ENCODE data around the gene MARCKS.

The MARCKS gene

DNA sequence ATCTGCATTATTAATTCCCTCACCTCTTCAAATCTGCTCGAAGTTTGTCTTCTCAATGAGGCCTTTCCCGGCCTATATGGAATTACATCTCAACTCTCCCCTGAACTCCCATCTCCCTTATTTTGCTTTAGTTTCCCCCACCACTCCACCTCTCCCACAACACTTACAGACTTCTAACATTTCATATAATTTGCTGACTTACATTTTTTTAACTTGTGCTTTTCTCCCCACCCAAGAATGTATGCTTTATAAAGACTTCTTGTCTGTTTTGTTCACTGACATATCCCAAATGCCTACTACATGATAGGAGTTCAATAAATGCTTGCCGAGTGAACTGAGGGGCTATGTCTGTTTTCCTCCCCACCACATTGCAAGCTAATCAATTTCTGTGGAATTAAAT is 3.9 kb upstream of the MARCKS start:
- DNase-seq (ENCODE audit: low spot score): no peak

DNA sequence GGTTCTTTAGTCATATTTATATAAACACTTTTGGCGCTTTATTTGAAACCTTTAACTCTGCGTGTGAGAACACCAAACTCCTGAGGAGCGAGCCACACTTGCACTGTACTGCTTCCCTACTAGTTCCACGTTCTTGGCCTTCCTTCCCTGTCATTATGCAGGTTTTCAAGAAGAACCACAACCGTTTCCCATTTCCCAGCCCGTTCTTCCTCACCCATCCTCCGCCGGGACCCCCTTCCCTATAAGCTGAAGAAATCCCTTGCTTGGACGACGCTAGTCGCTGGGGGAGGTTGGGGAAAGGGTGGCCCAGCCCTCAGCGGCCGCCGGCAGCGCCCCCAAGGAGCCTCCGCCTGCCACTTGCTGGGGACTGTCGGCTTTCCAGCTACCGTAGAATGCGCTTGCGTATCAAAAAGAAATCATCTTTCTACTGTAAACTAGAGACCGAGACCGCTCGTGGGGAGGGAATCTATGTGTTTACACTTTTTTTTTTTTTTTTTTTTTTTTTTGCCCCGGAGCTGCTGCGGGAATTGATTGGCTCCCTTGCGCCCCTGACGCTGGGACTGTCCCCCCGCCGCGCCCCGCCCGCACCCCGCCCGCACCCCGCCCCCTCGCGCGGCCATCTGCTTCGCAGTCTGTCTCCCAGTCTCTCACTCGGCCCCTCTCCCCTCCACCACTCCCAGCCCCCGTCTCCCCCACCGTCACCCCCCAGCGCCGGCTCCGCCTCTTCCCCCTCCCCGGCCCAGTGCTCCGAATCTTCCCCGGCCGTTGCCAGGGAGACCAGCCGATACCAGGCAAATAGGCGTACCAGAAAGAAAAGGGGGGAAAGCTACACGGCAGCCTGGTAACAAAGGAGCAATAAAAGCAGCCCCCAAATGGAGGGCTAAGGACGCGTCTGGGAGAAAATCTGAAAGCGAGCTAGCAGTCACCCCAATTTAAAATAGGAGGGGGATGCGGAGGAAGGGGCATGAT is 2.3 kb upstream of the MARCKS start:
- peak; percentile 45 for DNase-seq (ENCODE audit: low spot score)

DNA sequence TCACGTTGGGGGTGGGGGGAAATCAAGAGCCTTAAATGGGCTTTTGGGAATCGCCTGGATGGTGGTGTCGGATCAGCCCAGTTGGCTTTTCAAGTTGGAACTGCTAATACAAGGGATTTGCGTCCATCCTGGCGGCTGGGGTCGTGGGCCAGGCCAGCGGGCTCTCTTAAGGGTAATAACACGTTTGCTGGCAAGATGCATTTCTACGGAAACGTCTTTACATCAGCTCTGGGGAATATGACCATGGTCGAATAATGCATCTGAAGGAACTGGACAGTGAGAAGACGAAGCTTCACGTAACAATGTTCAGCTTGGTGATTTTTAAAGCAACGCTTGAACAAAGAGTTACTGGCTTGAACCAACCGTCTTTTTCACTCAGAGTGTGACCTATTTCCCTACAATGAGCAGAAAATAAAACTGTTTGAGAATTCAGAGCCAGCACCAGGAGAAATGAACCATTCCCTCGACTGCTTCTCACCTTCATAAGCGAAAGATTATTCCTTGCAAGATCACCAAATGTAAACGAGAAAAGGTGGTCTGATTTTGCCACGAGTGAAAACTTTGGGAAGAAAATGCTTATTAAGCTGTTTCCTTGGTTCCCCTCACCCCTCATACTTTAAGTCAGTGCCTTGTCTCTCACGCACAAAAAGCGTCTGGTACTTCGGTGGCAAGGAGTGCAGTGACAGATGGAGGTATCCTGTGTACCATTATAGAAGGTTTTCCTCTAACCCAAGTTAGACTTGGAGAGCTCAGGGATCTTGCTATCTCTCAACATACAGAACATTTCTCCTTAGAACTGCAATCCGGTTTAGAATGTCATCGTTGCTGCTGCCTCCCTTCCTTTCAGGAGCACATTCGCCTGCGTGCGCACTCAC is 1.4 kb upstream of the MARCKS start:
- peak; percentile 11 for DNase-seq (ENCODE audit: low spot score)

DNA sequence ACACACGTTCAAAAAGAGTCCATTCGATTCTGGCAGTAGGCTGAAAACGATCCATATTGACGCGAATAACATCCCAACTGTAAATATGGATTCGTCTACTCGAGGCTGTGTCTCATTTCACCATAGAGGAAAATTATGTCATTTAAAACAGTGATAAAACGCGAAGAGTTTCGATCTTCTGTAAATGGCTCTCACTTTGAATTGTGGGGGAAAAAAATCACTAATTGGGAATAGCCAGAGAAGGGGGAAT is 845 bp upstream of the MARCKS start:
- no peak for DNase-seq (ENCODE audit: low spot score)

DNA sequence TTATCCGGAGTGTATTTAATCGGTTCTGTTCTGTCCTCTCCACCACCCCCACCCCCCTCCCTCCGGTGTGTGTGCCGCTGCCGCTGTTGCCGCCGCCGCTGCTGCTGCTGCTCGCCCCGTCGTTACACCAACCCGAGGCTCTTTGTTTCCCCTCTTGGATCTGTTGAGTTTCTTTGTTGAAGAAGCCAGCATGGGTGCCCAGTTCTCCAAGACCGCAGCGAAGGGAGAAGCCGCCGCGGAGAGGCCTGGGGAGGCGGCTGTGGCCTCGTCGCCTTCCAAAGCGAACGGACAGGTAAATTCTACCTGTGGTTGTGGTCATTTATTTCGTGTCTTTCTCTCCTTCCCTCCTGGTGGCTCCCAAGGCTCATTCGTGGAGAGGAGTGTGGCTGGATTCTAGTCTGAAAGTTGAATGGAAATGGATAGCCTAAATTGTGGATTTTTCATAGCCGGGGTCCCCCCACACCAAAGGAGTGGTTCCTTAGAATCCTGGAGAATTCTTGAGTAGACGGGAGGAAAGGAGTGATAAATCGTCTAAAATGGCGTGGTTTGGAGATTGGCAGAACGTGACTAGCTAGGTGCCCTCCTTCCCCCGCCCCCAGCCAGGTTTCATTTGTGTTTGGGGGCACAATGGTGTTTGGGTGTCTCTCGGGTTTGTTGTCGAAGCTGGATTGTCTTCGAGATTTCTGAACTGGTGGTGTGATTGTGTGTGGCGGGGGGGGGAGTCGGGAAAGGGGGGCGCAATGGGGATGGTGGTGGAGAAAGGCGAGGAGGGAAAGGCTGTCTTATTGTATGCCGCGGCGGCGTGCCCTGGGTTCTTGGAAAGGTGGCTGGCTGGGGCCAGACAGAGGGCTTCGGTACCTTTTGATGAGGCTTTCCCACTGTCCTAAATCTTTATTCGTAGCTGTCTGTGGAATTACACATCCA is 673 bp downstream of the MARCKS start:
- DNase-seq (ENCODE audit: low spot score): peak; percentile 38

DNA sequence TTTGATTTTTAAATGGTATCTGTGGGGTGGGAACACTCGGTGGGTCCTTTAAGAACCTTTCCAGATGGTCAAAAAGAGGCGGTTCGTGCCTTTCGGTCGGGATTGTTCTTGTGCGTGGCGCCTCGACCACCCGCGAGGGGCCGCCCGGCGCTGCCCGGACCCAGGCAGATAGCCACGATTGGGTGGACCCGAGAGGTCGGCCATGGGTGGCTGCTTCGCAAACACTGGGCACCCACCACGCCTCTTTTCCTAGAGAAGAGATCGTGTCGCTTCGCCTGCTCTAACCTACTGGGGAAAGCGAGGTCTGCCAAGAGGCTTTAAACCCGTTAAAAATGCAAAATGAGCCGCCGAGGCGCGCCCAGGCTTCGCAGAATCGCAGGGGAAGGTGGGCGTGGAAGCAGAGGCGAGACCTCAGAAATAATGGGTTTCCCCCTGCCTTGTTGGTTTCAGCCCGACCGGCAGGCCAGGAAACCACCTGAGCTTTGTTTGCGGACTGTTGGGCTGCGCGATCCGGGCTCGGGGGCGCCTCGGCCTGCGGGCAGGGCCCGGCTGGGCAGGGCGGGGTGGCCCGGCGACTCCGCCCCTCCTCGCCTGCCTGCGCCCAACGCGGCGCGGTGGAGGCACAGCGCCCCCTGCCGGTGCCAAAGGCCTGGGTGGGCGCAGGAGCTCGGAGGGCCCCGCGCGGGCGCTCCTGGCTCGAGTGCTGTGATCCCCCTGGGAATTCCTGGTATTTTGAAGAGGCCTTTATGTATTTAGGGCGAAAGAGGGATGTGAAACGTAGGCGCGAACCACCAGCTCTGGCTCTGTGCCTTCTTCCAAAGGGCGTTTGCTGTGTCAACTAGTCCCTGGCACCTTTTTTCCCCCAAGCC is 1.6 kb downstream of the MARCKS start:
- DNase-seq (ENCODE audit: low spot score): peak; percentile 95

DNA sequence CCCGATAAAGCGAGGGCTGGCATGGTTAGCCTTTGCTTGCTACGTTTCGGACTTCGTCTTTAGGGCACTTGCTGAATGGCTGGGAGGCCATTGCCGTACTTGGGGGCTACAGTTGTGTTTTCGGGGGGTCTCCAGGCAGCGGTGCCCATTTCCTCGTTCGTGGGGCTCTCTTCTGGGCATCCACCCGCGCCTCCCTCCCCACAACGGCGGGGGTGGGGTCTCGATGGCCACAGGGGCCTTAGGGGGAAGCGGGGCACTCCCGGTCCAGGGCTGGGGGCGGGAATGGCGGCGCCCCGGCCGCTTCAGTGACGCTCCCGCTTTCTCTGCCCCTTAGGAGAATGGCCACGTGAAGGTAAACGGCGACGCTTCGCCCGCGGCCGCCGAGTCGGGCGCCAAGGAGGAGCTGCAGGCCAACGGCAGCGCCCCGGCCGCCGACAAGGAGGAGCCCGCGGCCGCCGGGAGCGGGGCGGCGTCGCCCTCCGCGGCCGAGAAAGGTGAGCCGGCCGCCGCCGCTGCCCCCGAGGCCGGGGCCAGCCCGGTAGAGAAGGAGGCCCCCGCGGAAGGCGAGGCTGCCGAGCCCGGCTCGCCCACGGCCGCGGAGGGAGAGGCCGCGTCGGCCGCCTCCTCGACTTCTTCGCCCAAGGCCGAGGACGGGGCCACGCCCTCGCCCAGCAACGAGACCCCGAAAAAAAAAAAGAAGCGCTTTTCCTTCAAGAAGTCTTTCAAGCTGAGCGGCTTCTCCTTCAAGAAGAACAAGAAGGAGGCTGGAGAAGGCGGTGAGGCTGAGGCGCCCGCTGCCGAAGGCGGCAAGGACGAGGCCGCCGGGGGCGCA is 2.4 kb downstream of the MARCKS start:
- DNase-seq (ENCODE audit: low spot score): peak; percentile 11

DNA sequence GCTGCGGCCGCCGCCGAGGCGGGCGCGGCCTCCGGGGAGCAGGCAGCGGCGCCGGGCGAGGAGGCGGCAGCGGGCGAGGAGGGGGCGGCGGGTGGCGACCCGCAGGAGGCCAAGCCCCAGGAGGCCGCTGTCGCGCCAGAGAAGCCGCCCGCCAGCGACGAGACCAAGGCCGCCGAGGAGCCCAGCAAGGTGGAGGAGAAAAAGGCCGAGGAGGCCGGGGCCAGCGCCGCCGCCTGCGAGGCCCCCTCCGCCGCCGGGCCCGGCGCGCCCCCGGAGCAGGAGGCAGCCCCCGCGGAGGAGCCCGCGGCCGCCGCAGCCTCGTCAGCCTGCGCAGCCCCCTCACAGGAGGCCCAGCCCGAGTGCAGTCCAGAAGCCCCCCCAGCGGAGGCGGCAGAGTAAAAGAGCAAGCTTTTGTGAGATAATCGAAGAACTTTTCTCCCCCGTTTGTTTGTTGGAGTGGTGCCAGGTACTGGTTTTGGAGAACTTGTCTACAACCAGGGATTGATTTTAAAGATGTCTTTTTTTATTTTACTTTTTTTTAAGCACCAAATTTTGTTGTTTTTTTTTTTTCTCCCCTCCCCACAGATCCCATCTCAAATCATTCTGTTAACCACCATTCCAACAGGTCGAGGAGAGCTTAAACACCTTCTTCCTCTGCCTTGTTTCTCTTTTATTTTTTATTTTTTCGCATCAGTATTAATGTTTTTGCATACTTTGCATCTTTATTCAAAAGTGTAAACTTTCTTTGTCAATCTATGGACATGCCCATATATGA is 3.2 kb downstream of the MARCKS start:
- peak; percentile 8 for DNase-seq (ENCODE audit: low spot score)

DNA sequence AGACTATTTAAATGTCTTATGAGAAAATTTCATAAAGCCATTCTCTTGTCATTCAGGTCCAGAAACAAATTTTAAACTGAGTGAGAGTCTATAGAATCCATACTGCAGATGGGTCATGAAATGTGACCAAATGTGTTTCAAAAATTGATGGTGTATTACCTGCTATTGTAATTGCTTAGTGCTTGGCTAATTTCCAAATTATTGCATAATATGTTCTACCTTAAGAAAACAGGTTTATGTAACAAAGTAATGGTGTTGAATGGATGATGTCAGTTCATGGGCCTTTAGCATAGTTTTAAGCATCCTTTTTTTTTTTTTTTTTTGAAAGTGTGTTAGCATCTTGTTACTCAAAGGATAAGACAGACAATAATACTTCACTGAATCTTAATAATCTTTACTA is 5.0 kb downstream of the MARCKS start:
- DNase-seq (ENCODE audit: low spot score): no peak

DNA sequence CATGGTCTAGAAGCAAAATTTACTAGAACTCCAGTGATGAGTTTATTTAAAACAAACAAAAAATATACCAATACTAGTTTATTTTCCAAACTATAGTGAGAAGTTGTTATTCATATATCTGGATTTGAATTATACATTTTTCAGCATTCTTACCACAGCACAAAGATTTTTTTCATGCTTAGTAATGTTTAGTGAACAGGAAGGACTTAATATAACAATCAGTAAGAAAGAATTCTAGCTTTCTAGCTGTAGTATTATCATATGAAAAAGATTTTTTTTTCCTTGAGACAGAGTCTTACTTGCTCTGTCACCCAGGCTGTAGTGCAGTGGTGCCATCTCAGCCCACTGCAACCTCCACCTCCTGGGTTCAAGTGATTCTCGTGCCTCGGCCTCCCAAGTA is 13.8 kb downstream of the MARCKS start:
- no peak for DNase-seq (ENCODE audit: low spot score)

DNA sequence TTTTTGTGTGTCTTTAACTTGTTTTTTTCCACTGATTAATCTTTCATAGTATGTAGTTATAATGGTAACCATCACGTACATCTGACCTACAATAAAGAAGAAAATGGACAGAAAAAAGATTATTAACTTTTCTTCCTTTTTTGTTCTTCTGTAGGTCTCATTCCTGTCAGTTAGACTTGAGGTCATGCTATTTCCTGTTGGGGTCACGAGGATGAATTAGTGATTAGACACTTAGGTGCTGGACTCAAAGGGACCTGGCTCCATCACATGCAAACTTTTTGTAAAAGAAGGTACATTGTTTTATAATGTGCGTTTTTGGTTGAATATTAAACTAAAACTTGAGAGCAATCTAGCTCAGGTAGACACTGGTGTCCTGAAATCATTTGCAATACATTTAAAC is 14.8 kb downstream of the MARCKS start:
- DNase-seq (ENCODE audit: low spot score): no peak

DNA sequence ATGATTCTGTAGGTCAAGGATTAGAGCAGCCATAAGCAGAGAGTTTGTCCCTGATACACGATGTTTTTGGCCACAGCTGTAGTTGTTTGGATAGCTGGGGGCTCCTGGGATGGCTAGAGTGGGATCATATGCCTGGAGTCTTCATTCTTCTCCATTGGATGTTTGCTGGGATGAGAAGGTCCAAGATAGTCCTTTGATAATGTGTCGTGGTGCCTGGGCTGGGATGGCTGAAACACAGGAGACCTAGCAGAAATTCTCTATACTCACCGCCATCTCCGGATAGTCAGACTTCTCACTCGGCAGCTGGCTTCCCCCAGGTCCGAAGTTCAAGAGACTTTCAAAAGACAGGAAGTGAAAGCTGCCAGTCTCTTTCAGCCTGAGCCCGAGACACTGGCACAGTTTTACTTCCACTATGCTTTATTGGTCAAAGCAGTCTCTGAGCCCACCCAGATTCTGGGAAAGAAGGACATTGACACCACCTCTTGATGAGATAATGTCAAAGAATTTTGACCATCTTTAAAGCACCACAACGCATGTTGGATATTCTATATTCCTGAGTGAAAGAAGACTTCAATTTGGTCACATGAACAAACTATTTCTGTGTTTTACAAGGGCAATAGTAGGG is 16.0 kb downstream of the MARCKS start:
- peak; percentile 30 for DNase-seq (ENCODE audit: low spot score)

DNA sequence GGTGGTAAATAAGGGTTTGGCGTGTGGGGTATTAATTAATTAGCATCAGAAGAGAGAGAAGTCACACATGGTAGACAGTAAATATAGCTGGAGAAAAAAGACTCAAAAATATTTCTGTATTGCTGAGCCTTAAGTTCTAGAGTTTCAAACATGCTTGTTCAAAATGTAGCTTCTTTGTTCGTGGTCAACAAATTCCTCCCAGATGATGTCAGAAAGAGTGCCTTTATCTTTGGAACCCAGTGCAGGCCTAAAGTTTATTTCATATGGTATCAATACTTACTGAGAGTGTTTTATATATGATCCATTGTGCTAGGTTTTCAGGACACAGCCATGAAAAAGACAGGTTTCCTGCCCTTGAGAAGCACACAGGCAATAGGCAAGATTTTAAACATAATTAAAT is 18.3 kb downstream of the MARCKS start:
- no peak for DNase-seq (ENCODE audit: low spot score)

DNA sequence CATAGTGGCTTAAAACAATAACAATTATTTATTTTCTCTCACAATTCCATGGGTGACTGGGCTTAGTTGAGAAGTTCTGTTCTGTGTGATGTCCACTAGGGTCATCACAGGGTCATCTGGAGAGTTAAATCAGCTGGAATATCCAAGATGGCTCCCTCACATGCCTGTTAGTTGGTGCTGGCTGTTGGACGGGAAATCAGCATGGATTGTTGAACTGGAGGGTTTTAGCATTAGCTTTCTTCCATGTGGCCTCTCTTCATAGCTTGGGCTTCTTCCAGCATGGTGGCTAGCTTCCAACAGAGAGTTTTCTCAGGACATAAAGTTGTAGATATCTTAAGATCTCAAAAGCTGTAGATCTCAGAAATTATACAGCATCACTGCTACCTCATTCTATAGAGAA is 19.6 kb downstream of the MARCKS start:
- no peak for DNase-seq (ENCODE audit: low spot score)

DNA sequence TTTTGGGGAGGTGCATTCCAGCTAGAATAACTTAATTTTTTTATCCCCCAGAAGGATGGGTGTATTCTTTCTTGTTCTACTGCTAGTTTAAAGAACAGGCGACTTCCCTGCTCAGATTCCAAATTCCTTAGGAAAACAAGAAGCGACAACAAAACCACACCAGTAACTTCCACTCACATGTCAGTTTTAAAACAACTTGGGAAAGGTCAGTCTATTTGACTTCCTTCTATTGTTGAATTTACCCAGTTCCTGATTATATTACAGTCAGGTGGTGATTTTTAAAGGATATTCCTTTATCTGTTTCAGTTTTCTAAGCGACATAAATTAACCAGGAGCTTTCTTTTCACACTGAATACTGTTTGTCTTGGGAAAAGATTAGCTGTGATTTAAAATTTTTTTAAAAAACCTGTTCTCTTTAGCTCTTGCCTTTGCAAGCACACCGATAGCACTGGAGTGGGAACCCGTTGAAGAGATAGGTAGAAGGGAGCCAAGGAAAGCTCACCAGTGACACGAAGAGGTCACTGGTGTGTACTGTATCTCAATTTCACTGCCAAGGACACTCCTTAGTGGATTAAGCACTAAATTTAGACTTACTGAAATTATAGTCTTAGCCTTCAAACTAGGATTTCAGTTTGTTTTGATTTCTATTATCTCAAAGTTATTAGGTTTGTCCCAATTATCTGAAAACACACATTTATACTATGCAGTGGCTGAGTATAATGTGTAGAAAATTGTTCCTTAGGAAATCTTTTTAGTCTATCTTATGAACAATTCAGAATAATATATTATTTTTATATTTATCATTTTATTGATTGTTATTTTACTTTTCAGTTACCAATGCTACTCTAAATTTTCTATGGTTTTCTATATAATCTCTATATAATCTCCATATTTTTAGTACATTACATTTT is 22.3 kb downstream of the MARCKS start:
- peak; percentile 29 for DNase-seq (ENCODE audit: low spot score)

DNA sequence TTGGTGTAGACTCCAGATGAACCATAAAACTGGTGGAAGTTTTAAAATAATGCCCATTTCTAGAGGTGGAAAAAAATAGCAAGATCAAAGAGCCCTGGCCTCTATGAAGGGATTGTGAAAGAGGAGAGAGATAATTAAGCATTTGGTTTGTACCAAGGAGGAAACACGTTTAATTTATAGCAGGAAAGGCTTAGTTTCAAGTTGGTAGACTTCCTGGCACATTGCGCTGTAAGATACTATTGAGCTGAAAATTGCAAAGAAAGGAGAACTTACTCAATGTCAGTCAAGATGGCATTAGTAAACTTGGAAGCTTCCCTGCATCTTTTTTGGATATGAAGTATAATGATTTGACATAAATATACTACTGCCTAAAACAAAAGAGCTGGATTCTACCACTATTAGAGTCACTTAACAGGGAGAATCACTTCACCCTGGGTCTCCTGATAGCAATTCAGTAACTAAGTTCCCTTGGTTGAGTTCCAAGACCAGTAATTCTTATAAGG is 24.4 kb downstream of the MARCKS start:
- no peak for DNase-seq (ENCODE audit: low spot score)

DNA sequence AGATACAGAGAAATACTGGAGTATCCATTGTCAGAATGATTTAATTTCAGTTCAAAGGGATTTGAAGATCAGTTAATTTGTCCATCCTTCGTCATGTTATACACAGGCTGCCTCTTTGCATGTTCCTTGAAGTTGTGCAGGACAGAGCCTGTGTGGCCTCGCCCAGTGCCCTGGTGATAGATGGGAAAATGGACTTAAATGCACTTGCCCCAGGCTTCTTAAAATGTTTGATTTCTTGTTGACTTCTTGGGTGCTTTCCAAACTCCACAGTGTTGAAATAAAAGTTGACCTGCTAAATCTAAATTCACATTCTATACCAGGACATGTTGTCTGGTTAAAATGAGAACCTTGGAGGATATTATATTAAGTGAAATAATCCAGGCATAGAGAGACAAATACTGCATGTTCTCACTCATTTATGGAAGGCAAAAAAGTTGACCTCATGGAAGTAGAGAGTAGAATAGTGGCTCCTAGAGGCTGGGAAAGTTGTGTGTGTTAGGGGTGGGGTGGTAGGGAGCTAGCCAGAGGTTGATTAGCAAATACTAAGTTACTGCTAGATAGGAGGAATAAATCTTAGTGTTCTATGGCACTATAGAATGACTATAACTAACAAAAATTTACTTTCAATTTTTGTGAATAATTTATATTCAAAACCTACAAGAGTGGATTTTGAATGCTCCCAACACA is 25.3 kb downstream of the MARCKS start:
- no peak for DNase-seq (ENCODE audit: low spot score)

All from germinal center (tissue), 1 donor.